Measurements from ENCODE around the gene DCUN1D4. TPM values are rescaled to one million over a fixed set of nuclear protein-coding genes. Genes with fewer than 3 reads are reported as not detected.

The DCUN1D4 gene
- total RNA-seq, 1 experiment from 2014 or later, result 50.2 TPM

- TF ChIP-seq SIN3A (IDR thresholded peaks at IDR 0.05; ENCODE audit: low read depth) (no peak), REST (IDR thresholded peaks at IDR 0.05; ENCODE audit: low read depth) (no peak), TCF7L2 (IDR thresholded peaks at IDR 0.05; ENCODE audit: borderline replicate concordance, extremely low read depth, insufficient read depth, insufficient read length) (no peak), RAD21 (IDR thresholded peaks at IDR 0.05; ENCODE audit: low read depth) (no peak), MAX (IDR thresholded peaks at IDR 0.05) (no peak), CBX3 (IDR thresholded peaks at IDR 0.05; ENCODE audit: low read depth) (no peak), ZBTB33 (IDR thresholded peaks at IDR 0.05; ENCODE audit: extremely low read depth, insufficient replicate concordance, low read length) (no peak), EZH2 (IDR thresholded peaks at IDR 0.05) (no peak), ZNF274 (IDR thresholded peaks at IDR 0.05; ENCODE audit: low read depth, low read length) (no peak), CEBPB (IDR thresholded peaks at IDR 0.05; ENCODE audit: low read depth) (no peak), CTCF (IDR thresholded peaks at IDR 0.05 in 2 of 3, conservative IDR thresholded peaks at IDR 0.05 in 1 of 3; ENCODE audit: borderline replicate concordance in 1 of 3, insufficient read depth in 1 of 3, low read depth in 2 of 3, low read length in 2 of 3) (no peak), ELF1 (IDR thresholded peaks at IDR 0.05; ENCODE audit: borderline replicate concordance, low read depth) (no peak), JUND (IDR thresholded peaks at IDR 0.05) (no peak), POLR2AphosphoS5 (IDR thresholded peaks at IDR 0.05; ENCODE audit: low read depth, low read length) (no peak), SRF (IDR thresholded peaks at IDR 0.05; ENCODE audit: low read depth) (no peak), FOSL1 (IDR thresholded peaks at IDR 0.05; ENCODE audit: low read depth) (no peak), EZH2phosphoT487 (IDR thresholded peaks at IDR 0.05; ENCODE audit: borderline replicate concordance) (no peak)
- no peak overlapping the region for H3K4me2 ChIP-seq (ENCODE audit: low read length)
- H3K4me1 ChIP-seq (ENCODE audit: control insufficient read depth in 1 of 2, insufficient read depth in 2 of 2, low read length in 2 of 2), result no peaks in the 10 kb centered on the region
- DNase-seq (ENCODE audit: low read depth, low spot score), result no peak
- H3K9me3 ChIP-seq (ENCODE audit: control insufficient read depth in 1 of 2, insufficient read depth in 1 of 2, low read depth in 1 of 2, low read length in 2 of 2), result no peaks in the 10 kb centered on the region
- intact Hi-C loops (cut with micrococcal nuclease), result no loop called here
- no peaks in the 10 kb centered on the region for H4K20me1 ChIP-seq (ENCODE audit: insufficient read depth)
- ChIA-PET CTCF (interaction anchor here (1.1 to 1.4 kb wide), 2 partner anchors 9 to 11 kb away, joined by 3 read pairs; no protein-coding TSS in a partner anchor), POLR2A (no interaction called here), RAD21 (ENCODE audit: low non-redundant PET in 1 of 2, low total read pairs in 2 of 2, uncharacterized antibody in 2 of 2, unreplicated experiment in 2 of 2) (no interaction called here)
- no peaks in the 10 kb centered on the region for H3K27me3 ChIP-seq (ENCODE audit: insufficient read depth, low read length)
- no peak overlapping the region for H2AFZ ChIP-seq (ENCODE audit: low read depth, low read length, poor library complexity, severe bottlenecking)
- no peak overlapping the region for H3K27ac ChIP-seq (ENCODE audit: low read depth, low read length)
- H3K9ac ChIP-seq (ENCODE audit: low read length), result no peak overlapping the region
- peaks cover 0 to 9% of the 10 kb centered on the region in 2 experiments; a peak in 2 of 4 replicates for H3K36me3 ChIP-seq (ENCODE audit: control insufficient read depth in 1 of 2, insufficient read depth in 2 of 2, low read length in 2 of 2)
- no peak for ATAC-seq
- no peaks in the 10 kb centered on the region for H3K9me2 ChIP-seq (ENCODE audit: insufficient read depth)
- no TSS peak for BruUV-seq (replicated peaks)
- H3K4me3 ChIP-seq (replicated peaks in 1 of 2; ENCODE audit: low read depth in 1 of 2, low read length in 2 of 2), result no peak overlapping the region
- H3K79me2 ChIP-seq (ENCODE audit: insufficient read depth, low read length), result no peaks in the 10 kb centered on the region; the same call in 1 of the 2 replicates
Measured at GRCh38 chr4:51906167-51906958, 63.4 kb downstream of the DCUN1D4 start.
